ENCODE results near the gene ZNF143. TPM values are rescaled to one million over a fixed set of nuclear protein-coding genes. Genes with fewer than 3 reads are reported as not detected.

The ZNF143 gene
- total RNA-seq, 1 experiment from 2014 or later: 35.8 TPM

GRCh38 chr11:9494316-9494715 lies 33.5 kb downstream of the ZNF143 start:
- POLR2A ChIA-PET: interaction anchor here (0.5 kb wide), 1 partner anchor 130 kb away, joined by 5 read pairs; no protein-coding TSS in a partner anchor
- CTCF ChIA-PET: interaction anchor here (1.5 kb wide), 1 partner anchor 12 kb away, joined by 5 read pairs; no protein-coding TSS in a partner anchor
- TF ChIP-seq KAT7 (CRISPR knock-in tag; IDR thresholded peaks at IDR 0.05; ENCODE audit: borderline replicate concordance): no peak
- TF ChIP-seq ZNF317 (CRISPR knock-in tag; IDR thresholded peaks at IDR 0.05; ENCODE audit: borderline replicate concordance, low read depth): no peak
- TF ChIP-seq TCF7 (CRISPR knock-in tag; IDR thresholded peaks at IDR 0.05; ENCODE audit: low read depth): no peak
- no peak for TF ChIP-seq FOXK1 (CRISPR knock-in tag; IDR thresholded peaks at IDR 0.05)
- TF ChIP-seq ERG (CRISPR knock-in tag; IDR thresholded peaks at IDR 0.05): no peak
- TF ChIP-seq USF1 (CRISPR knock-in tag; IDR thresholded peaks at IDR 0.05): no peak
- no peak for TF ChIP-seq ZNF425 (CRISPR knock-in tag; conservative IDR thresholded peaks at IDR 0.05)
- TF ChIP-seq E2F4 (CRISPR knock-in tag; IDR thresholded peaks at IDR 0.05; ENCODE audit: borderline replicate concordance, low read depth): no peak
- no peak for TF ChIP-seq ATF6 (CRISPR knock-in tag; IDR thresholded peaks at IDR 0.05)
- TF ChIP-seq HMGA2 (CRISPR knock-in tag; IDR thresholded peaks at IDR 0.05): no peak
- TF ChIP-seq CTCF (IDR thresholded peaks at IDR 0.05): no peak
- no peak for TF ChIP-seq TP53 (CRISPR knock-in tag; IDR thresholded peaks at IDR 0.05)
- TF ChIP-seq PRDM15 (CRISPR knock-in tag; IDR thresholded peaks at IDR 0.05): no peak
- TF ChIP-seq USF2 (CRISPR knock-in tag; IDR thresholded peaks at IDR 0.05): no peak
- TF ChIP-seq ZNF532 (CRISPR knock-in tag; IDR thresholded peaks at IDR 0.05; ENCODE audit: borderline replicate concordance): no peak
- no peak for TF ChIP-seq E2F1 (CRISPR knock-in tag; IDR thresholded peaks at IDR 0.05)

More at GRCh38 chr11:9494316-9494715, 33.5 kb downstream of the ZNF143 start:
- no peak for ATAC-seq
- no peak overlapping the region for H3K27ac Mint-ChIP-seq
- no peak overlapping the region for H3K4me3 Mint-ChIP-seq
- no peaks in the 10 kb centered on the region for H3K27me3 Mint-ChIP-seq (ENCODE audit: low read depth)
- no peaks in the 10 kb centered on the region for H3K9me3 Mint-ChIP-seq
- peaks cover 51% of the 10 kb centered on the region for H3K36me3 Mint-ChIP-seq
- DNase-seq (ENCODE audit: low spot score): no peak
- H3K4me1 Mint-ChIP-seq: no peaks in the 10 kb centered on the region

Measured in WTC11 (cell line).